Right lobe of liver (tissue), 4 donors: Measurements from ENCODE around the gene TAX1BP3.

ENCODE experiments used
- CTCF ChIP-seq, 4 donors: fragments of 200-600 bp in 3 of 4; fragments of 450-650 bp in 1 of 4; IDR thresholded peaks; one replicate each; pipeline versions ENCODE4 v1.5.1 to v1.8.0; 2016 to 2022; ENCODE audit warnings: antibody characterized with exemption in 4 of 4, mild to moderate bottlenecking in 2 of 4
- POLR2A ChIP-seq: fragments of 450-650 bp; IDR thresholded peaks from one replicate; pipeline ENCODE4 v1.6.1; 2017; ENCODE audit warnings: antibody characterized with exemption, mild to moderate bottlenecking
- donor health status: DM: no; HTN: no; CAD: no.
- donor health status: DM: no; HTN: no; CAD: no.
- donor health status: DM: no; HTN: yes; CAD: no.

- TF ChIP-seq CTCF (IDR thresholded peaks at IDR 0.05) (no peak), POLR2A (no peak)
Observed at GRCh38 chr17:3675886-3676285, 7.5 kb upstream of the TAX1BP3 start.
